Smooth muscle cell of the brain vasculature (primary cell): Measurements from ENCODE around the gene OGFOD3.
"Not testable (repeated sequence)": the region's sequence is repeated elsewhere in the genome, so short reads cannot be mapped to it uniquely, and the experiment has no call there.

Experiments used
- DNase-seq: peaks from one replicate; pipeline ENCODE4 v3.0.0-alpha.2; 2012; ENCODE audit warnings: low read depth, low spot score

Gene OGFOD3

GRCh38 chr17:82388223-82388921 lies 30.0 kb downstream of the OGFOD3 start:
- DNase-seq, result no peak

GRCh38 chr17:82387705-82388106 lies 30.7 kb downstream of the OGFOD3 start:
- DNase-seq, result no peak

- no peak for DNase-seq
Measured at GRCh38 chr17:82386881-82387704, 31.3 kb downstream of the OGFOD3 start.

- DNase-seq, result no peak
Measured at GRCh38 chr17:82386255-82386831, 32.0 kb downstream of the OGFOD3 start.

GRCh38 chr17:82385559-82386254 lies 32.7 kb downstream of the OGFOD3 start:
- no peak for DNase-seq

- no peak for DNase-seq
Measured at GRCh38 chr17:82384730-82385481, 33.5 kb downstream of the OGFOD3 start.

GRCh38 chr17:82384051-82384729 lies 34.2 kb downstream of the OGFOD3 start:
- DNase-seq, result no peak

GRCh38 chr17:82383411-82383810 lies 35.0 kb downstream of the OGFOD3 start:
- DNase-seq, result no peak

GRCh38 chr17:82382933-82383255 lies 35.5 kb downstream of the OGFOD3 start:
- no peak for DNase-seq

- not testable (repeated sequence) for DNase-seq
Measured at GRCh38 chr17:82382220-82382932, 36.0 kb downstream of the OGFOD3 start.

GRCh38 chr17:82381703-82382009 lies 36.7 kb downstream of the OGFOD3 start:
- not testable (repeated sequence) for DNase-seq

GRCh38 chr17:82380860-82381702 lies 37.3 kb downstream of the OGFOD3 start:
- DNase-seq, result no peak

- DNase-seq, result no peak
Measured at GRCh38 chr17:82378741-82379021, 39.7 kb downstream of the OGFOD3 start.

- DNase-seq, result no peak
Measured at GRCh38 chr17:82377924-82378740, 40.3 kb downstream of the OGFOD3 start.

GRCh38 chr17:82377294-82377693 lies 41.1 kb downstream of the OGFOD3 start:
- not testable (repeated sequence) for DNase-seq

- no peak for DNase-seq
Measured at GRCh38 chr17:82376042-82376730, 42.2 kb downstream of the OGFOD3 start.

- no peak for DNase-seq
Measured at GRCh38 chr17:82375359-82376041, 42.9 kb downstream of the OGFOD3 start.
